SU-DHL-6 (cell line): ENCODE results near the gene HHAT.

Experiments used
- H2AFZ ChIP-seq: fragments of 200-600 bp; sonication (generic); 2 replicates; pipeline ENCODE4 v1.6.1; 2014; ENCODE audit warnings: low read depth, mild to moderate bottlenecking, moderate library complexity, mixed read lengths, antibody characterized with exemption, low read length; ENCODE audit not compliant: severe bottlenecking
- H3F3A ChIP-seq: fragments of 200-600 bp; shearing (Covaris generic); 2 replicates; pipeline ENCODE4 v1.6.0; 2016; ENCODE audit warnings: antibody characterized with exemption, mild to moderate bottlenecking; ENCODE audit not compliant: insufficient read depth
- H3K27ac ChIP-seq: fragments of 200-600 bp; sonication (generic); 2 replicates; pipeline ENCODE4 v1.5.1; 2016; ENCODE audit warnings: low read depth, mild to moderate bottlenecking, low read length, moderate library complexity, mixed read lengths
- H3K27me3 ChIP-seq: fragments of 200-600 bp; sonication (generic), shearing (Covaris generic); 2 replicates; pipeline ENCODE4 v1.6.0; 2014; ENCODE audit warnings: mild to moderate bottlenecking, low read length
- H3K36me3 ChIP-seq: fragments of 200-600 bp; sonication (generic); 2 replicates; pipeline ENCODE4 v1.6.1; 2014; ENCODE audit warnings: mild to moderate bottlenecking, low read length, mixed read lengths
- H3K4me2 ChIP-seq: fragments of 300-600, 200-600 bp; shearing (Covaris generic), sonication (generic); 2 replicates; pipeline ENCODE4 v1.6.0; 2014; ENCODE audit warnings: low read length, low read depth, mild to moderate bottlenecking; ENCODE audit not compliant: poor library complexity, severe bottlenecking
- H3K4me3 ChIP-seq: fragments of 200-600 bp; sonication (generic); 2 replicates; pipeline ENCODE4 v1.5.1; 2014; ENCODE audit warnings: antibody characterized with exemption, low read length, mild to moderate bottlenecking, mixed read lengths; ENCODE audit not compliant: insufficient read depth, poor library complexity, severe bottlenecking
- H3K79me2 ChIP-seq: fragments of 200-600 bp; sonication (generic); 2 replicates; pipeline ENCODE4 v1.6.1; 2014; ENCODE audit warnings: mild to moderate bottlenecking, low read length, moderate library complexity; ENCODE audit not compliant: insufficient read depth
- H3K9ac ChIP-seq: fragments of 200-600 bp; sonication (generic); 2 replicates; pipeline ENCODE4 v1.7.0; 2014; ENCODE audit warnings: mild to moderate bottlenecking, low read length
- H3K9me2 ChIP-seq: fragments of 200-600 bp; sonication (generic); replicated peaks from 2 replicates; pipeline ENCODE4 v1.6.1; 2014; ENCODE audit warnings: low read length; ENCODE audit not compliant: insufficient read depth
- H3K9me3 ChIP-seq: fragments of 200-600 bp; sonication (generic); 2 replicates; pipeline ENCODE4 v1.6.1; 2014; ENCODE audit warnings: low read length, mixed read lengths; ENCODE audit not compliant: insufficient read depth
- H4K20me1 ChIP-seq: fragments of 200-600 bp; sonication (generic); 2 replicates; pipeline ENCODE4 v1.6.1; 2014; ENCODE audit warnings: low read depth, mild to moderate bottlenecking, antibody characterized with exemption, low read length, moderate library complexity, mixed read lengths
- EZH2phosphoT487 ChIP-seq: fragments of 200-600 bp; sonication (generic), shearing (Covaris generic); conservative IDR thresholded peaks from 2 replicates; pipeline ENCODE4 v1.6.1; 2018; ENCODE audit warnings: mild to moderate bottlenecking, antibody characterized with exemption, low read length, moderate library complexity, mixed read lengths
- TF ChIP-seq, protein P1 (sequence below): fragments of 200-600 bp; sonication (generic); IDR thresholded peaks from one replicate; pipeline ENCODE4 v1.5.1; 2017; ENCODE audit warnings: antibody characterized with exemption, mild to moderate bottlenecking, low read length, moderate library complexity; ENCODE audit not compliant: insufficient read depth, poor library complexity, severe bottlenecking

Gene HHAT

DNA sequence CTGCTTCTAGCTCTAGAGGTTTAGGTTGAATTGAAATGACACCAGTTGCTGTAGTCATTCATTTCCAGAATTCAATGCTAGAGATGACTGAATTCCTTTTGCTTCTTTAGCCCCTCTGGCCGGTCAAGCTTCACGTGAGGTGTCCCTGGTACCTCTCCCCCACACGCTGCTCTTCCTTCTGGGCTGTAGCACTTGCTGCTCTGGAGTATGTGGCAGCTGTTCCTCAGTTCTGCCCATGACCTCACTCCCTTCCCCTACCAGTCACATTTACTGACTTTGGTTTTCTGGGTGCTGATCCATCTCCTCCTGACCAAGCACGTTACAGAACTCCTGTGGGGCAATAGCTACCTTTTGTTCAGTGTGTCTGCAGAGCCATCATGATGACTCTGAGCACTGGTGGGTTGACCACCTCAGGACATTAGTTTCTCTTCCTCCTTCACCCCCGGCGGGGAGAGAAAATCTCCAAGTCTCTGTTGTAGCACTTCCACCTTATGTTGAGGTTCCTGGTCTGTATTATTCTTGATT lies 128.1 kb downstream of the HHAT start:
- no peak overlapping the region for H3K9ac ChIP-seq
- H3K36me3 ChIP-seq = no peaks in the 10 kb centered on the region
- H3K9me2 ChIP-seq = no peaks in the 10 kb centered on the region
- H3K27ac ChIP-seq = no peak overlapping the region
- no peaks in the 10 kb centered on the region for H3K79me2 ChIP-seq
- H3K4me2 ChIP-seq = no peak overlapping the region
- H3F3A ChIP-seq = no peaks in the 10 kb centered on the region
- no peak overlapping the region for H3K4me3 ChIP-seq
- H3K9me3 ChIP-seq = no peaks in the 10 kb centered on the region
- TF ChIP-seq EZH2phosphoT487 = no peak
- TF ChIP-seq, protein P1, sequence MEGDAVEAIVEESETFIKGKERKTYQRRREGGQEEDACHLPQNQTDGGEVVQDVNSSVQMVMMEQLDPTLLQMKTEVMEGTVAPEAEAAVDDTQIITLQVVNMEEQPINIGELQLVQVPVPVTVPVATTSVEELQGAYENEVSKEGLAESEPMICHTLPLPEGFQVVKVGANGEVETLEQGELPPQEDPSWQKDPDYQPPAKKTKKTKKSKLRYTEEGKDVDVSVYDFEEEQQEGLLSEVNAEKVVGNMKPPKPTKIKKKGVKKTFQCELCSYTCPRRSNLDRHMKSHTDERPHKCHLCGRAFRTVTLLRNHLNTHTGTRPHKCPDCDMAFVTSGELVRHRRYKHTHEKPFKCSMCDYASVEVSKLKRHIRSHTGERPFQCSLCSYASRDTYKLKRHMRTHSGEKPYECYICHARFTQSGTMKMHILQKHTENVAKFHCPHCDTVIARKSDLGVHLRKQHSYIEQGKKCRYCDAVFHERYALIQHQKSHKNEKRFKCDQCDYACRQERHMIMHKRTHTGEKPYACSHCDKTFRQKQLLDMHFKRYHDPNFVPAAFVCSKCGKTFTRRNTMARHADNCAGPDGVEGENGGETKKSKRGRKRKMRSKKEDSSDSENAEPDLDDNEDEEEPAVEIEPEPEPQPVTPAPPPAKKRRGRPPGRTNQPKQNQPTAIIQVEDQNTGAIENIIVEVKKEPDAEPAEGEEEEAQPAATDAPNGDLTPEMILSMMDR = no peak
- no peaks in the 10 kb centered on the region for H3K27me3 ChIP-seq
- H4K20me1 ChIP-seq = no peaks in the 10 kb centered on the region
- no peak overlapping the region for H2AFZ ChIP-seq

DNA sequence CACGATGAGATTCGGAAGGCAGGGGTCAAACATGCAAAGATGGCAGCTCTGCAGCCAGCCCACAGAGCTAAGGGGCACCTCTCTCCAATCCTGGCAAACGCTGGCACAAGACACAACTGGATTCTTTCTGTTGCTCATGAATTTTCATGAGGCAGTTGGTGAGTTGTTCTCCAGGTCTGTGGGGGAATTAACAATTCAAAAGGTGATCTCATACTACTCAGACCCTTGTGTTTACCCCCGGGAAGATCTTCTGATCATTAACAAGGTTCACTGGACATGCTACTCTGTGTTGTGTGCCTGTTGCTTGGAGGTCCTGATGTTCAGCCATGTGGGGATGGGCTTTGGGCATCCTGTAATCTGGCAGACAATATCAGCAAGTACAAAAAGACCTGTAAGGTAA lies 128.9 kb downstream of the HHAT start:
- Histone ChIP-seq H3K9me3 (no peaks in the 10 kb centered on the region), H2AFZ (no peak overlapping the region), H3K4me2 (no peak overlapping the region), H3K79me2 (no peaks in the 10 kb centered on the region), H3K27ac (no peak overlapping the region), H3K9ac (no peak overlapping the region), H3K4me3 (no peak overlapping the region), H3K27me3 (no peaks in the 10 kb centered on the region), H4K20me1 (no peaks in the 10 kb centered on the region), H3F3A (no peaks in the 10 kb centered on the region), H3K36me3 (no peaks in the 10 kb centered on the region), H3K9me2 (no peaks in the 10 kb centered on the region)
- no peak for TF ChIP-seq EZH2phosphoT487
- TF ChIP-seq, protein P1 = no peak

DNA sequence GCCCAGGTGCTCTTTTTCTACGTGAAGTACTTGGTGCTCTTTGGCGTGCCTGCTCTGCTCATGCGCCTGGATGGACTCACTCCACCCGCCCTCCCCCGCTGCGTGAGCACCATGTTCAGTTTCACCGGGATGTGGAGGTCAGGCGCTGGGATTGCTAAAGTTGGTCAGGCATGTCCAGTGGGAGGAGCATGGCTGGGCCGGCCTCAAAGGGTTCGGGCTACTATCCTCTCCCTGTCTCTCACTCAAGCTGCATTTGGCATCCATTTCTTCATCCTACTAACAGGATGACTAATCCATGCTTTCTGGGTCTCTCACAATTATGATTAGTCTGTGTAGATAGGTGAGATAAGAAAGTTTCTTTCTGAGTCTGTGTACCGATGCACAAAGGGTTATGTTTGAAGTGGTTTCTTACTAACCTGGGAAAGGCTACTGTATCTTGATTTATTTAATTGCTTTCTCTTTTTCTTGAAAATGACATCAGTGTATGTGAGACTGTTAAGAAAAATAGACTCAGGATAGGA lies 135.9 kb downstream of the HHAT start:
- Histone ChIP-seq H3K27ac (no peak overlapping the region), H3K4me3 (no peak overlapping the region), H3K9me3 (no peaks in the 10 kb centered on the region), H3K79me2 (no peaks in the 10 kb centered on the region), H3K4me2 (no peak overlapping the region), H3K9me2 (no peaks in the 10 kb centered on the region), H3K9ac (no peak overlapping the region), H3K27me3 (no peaks in the 10 kb centered on the region), H3K36me3 (no peaks in the 10 kb centered on the region), H4K20me1 (no peaks in the 10 kb centered on the region), H3F3A (no peaks in the 10 kb centered on the region), H2AFZ (no peak overlapping the region)
- no peak for TF ChIP-seq EZH2phosphoT487
- TF ChIP-seq, protein P1 = no peak
